ENCODE results near the gene NEURL1.
A peak's percentile ranks its signal among the peaks of the same experiment; 100 is the strongest.
"Not testable (repeated sequence)": the region's sequence is repeated elsewhere in the genome, so short reads cannot be mapped to it uniquely, and the experiment has no call there.

The NEURL1 gene

GRCh38 chr10:103605359-103606096, 112.0 kb downstream of the NEURL1 start:
- DNase-seq (ENCODE audit: low read depth) = no peak
- peak; percentile 87 for TF ChIP-seq CTCF (IDR thresholded peaks at IDR 0.05; ENCODE audit: control insufficient read depth, insufficient read depth, low read depth, low read length, missing control alignments)
- no peak overlapping the region for H3K4me3 ChIP-seq (ENCODE audit: control insufficient read depth, low read depth, low read length)

- not testable (repeated sequence) for H3K4me3 ChIP-seq (ENCODE audit: control insufficient read depth, low read depth, low read length); DNase-seq (ENCODE audit: low read depth)
Observed at GRCh38 chr10:103606097-103606438, 112.6 kb downstream of the NEURL1 start.

- H3K4me3 ChIP-seq (ENCODE audit: control insufficient read depth, low read depth, low read length); DNase-seq (ENCODE audit: low read depth): not testable (repeated sequence)
Observed at GRCh38 chr10:103607051-103607450, 113.5 kb downstream of the NEURL1 start.

- DNase-seq (ENCODE audit: low read depth); H3K4me3 ChIP-seq (ENCODE audit: control insufficient read depth, low read depth, low read length): not testable (repeated sequence)
Observed at GRCh38 chr10:103608056-103608455, 114.6 kb downstream of the NEURL1 start.

- no peak for TF ChIP-seq CTCF (IDR thresholded peaks at IDR 0.05; ENCODE audit: control insufficient read depth, insufficient read depth, low read depth, low read length, missing control alignments)
- DNase-seq (ENCODE audit: low read depth) = no peak
Observed at GRCh38 chr10:103609231-103610082, 116.0 kb downstream of the NEURL1 start.

GRCh38 chr10:103610083-103610472, 116.6 kb downstream of the NEURL1 start:
- DNase-seq (ENCODE audit: low read depth) = no peak
- no peak overlapping the region for H3K4me3 ChIP-seq (ENCODE audit: control insufficient read depth, low read depth, low read length)
- TF ChIP-seq CTCF (IDR thresholded peaks at IDR 0.05; ENCODE audit: control insufficient read depth, insufficient read depth, low read depth, low read length, missing control alignments) = no peak

More at GRCh38 chr10:103609231-103610082, 116.0 kb downstream of the NEURL1 start:
- no peak overlapping the region for H3K4me3 ChIP-seq (ENCODE audit: control insufficient read depth, low read depth, low read length)

- no peak for TF ChIP-seq CTCF (IDR thresholded peaks at IDR 0.05; ENCODE audit: control insufficient read depth, insufficient read depth, low read depth, low read length, missing control alignments)
- no peak overlapping the region for H3K4me3 ChIP-seq (ENCODE audit: control insufficient read depth, low read depth, low read length)
Observed at GRCh38 chr10:103610921-103611511, 117.5 kb downstream of the NEURL1 start.

More at GRCh38 chr10:103610921-103611511, 117.5 kb downstream of the NEURL1 start:
- DNase-seq (ENCODE audit: low read depth) = no peak
